MCF 10A (cell line): ENCODE data around the gene ALDH1L2. TPM values are rescaled to one million over a fixed set of nuclear protein-coding genes. Genes with fewer than 3 reads are reported as not detected.

Experiments used
- BruUV-seq: library from RNA; stranded (reverse); fragments of 400-500 nt; replicated peaks from 2 replicates; lab custom pipeline; 2021; lab: Mats Ljungman, UMichigan
- CTCF ChIA-PET: fragments of 300-600 bp; sonication (Branson Sonifier 250); formaldehyde crosslinking; extraction: SDS; loops from one replicate; lab custom pipeline; 2021; ENCODE audit warnings: antibody characterized with exemption, inconsistent platforms; lab: Yijun Ruan, JAX
- POLR2A ChIA-PET: fragments of 300-600, 350-650 bp; sonication (Branson Sonifier 250); formaldehyde crosslinking; extraction: SDS; loops from one replicate; lab custom pipeline; 2020; ENCODE audit warnings: antibody characterized with exemption, inconsistent platforms; lab: Yijun Ruan, JAX
- DNase-seq: peaks from one replicate; pipeline ENCODE4 v3.0.0-alpha.2; 2018; ENCODE audit not compliant: unreplicated experiment
- H3K27ac Mint-ChIP-seq: one replicate; pipeline ENCODE4 v1.8.0; 2022; ENCODE audit warnings: mild to moderate bottlenecking, low read depth, mixed read lengths; ENCODE audit not compliant: unreplicated experiment
- H3K27me3 Mint-ChIP-seq: one replicate; pipeline ENCODE4 v1.8.0; 2022; ENCODE audit warnings: mixed read lengths; ENCODE audit not compliant: insufficient read depth, unreplicated experiment
- H3K36me3 Mint-ChIP-seq: one replicate; pipeline ENCODE4 v1.8.0; 2022; ENCODE audit warnings: mild to moderate bottlenecking, moderate library complexity, mixed read lengths; ENCODE audit not compliant: insufficient read depth, unreplicated experiment
- H3K4me1 Mint-ChIP-seq: one replicate; pipeline ENCODE4 v1.8.0; 2022; ENCODE audit warnings: mixed read lengths; ENCODE audit not compliant: insufficient read depth, unreplicated experiment
- H3K4me3 Mint-ChIP-seq: one replicate; pipeline ENCODE4 v1.8.0; 2022; ENCODE audit warnings: mild to moderate bottlenecking, moderate library complexity, mixed read lengths; ENCODE audit not compliant: unreplicated experiment
- H3K9me3 Mint-ChIP-seq: one replicate; pipeline ENCODE4 v1.8.0; 2022; ENCODE audit warnings: mixed read lengths; ENCODE audit not compliant: unreplicated experiment
- CTCF ChIP-seq: fragments of 200-600 bp; IDR thresholded peaks from one replicate; pipeline ENCODE4 v1.8.0; 2022; ENCODE audit warnings: antibody characterized with exemption, mild to moderate bottlenecking; ENCODE audit not compliant: unreplicated experiment
- intact Hi-C: fragments of 100-400 bp; cut with micrococcal nuclease; formaldehyde crosslinking; loops from 2 replicates; pipeline ENCODE4 v1.14.1; 2022
- total RNA-seq: library from RNA; stranded (reverse); gene quantifications from 2 replicates; pipeline ENCODE4 v1.2.3, GENCODE V29; 2022

The ALDH1L2 gene
- total RNA-seq, 1 experiment from 2014 or later = 165 TPM

GRCh38 chr12:104994336-104994735 is 89.9 kb downstream of the ALDH1L2 start:
- BruUV-seq = no TSS peak
- H3K27ac Mint-ChIP-seq = no peak overlapping the region
- ChIA-PET POLR2A (interaction anchor here (1.0 kb wide), 1 partner anchor 39 kb away, joined by 4 read pairs; no protein-coding TSS in a partner anchor), CTCF (no interaction called here)
- DNase-seq = no peak
- TF ChIP-seq CTCF = no peak
- H3K27me3 Mint-ChIP-seq = no peaks in the 10 kb centered on the region
- intact Hi-C loops = no loop called here
- peaks cover 27% of the 10 kb centered on the region for H3K4me1 Mint-ChIP-seq
- no peak overlapping the region for H3K4me3 Mint-ChIP-seq
- peaks cover 71% of the 10 kb centered on the region for H3K36me3 Mint-ChIP-seq
- no peaks in the 10 kb centered on the region for H3K9me3 Mint-ChIP-seq

DNA sequence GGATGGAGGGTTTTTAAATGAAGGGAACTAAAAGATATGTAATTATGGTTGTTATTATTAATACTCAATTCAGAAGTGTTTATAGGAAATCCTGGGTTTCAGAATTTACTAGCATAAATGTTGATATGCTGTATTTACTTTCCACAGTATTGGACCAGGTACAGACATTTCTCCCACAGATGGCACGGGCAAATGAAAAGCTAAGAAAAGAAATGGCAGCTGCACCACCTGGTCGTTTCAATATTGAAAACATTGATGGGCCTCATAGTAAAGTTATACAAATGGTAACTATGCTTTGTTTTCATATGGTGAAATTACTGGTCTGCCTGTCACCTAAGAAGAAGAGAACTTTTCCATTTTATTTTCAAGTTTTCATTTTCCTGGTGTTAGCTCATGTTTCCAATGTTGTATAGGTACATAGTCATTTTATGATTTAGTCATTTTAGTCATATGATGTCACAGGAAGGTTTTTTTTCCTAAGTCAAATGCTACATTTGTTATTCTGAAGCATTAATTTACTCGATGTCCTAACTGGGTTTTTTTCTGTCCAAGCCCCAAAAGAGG is 92.6 kb downstream of the ALDH1L2 start:
- no peak for TF ChIP-seq CTCF
- CTCF ChIA-PET = interaction anchor here (1.7 kb wide), 1 partner anchor 33 kb away, joined by 5 read pairs; the partner anchor contains the start of gene SLC41A2
- Mint-ChIP-seq H3K4me1 (peaks cover 24% of the 10 kb centered on the region), H3K36me3 (peaks cover 63% of the 10 kb centered on the region), H3K27me3 (no peaks in the 10 kb centered on the region), H3K4me3 (no peak overlapping the region), H3K27ac (no peak overlapping the region), H3K9me3 (no peaks in the 10 kb centered on the region)
- DNase-seq = no peak
- POLR2A ChIA-PET = interaction anchor here (0.6 kb wide), 1 partner anchor 285 kb away, joined by 3 read pairs; no protein-coding TSS in a partner anchor
- intact Hi-C loops = no loop called here
- no TSS peak for BruUV-seq

DNA sequence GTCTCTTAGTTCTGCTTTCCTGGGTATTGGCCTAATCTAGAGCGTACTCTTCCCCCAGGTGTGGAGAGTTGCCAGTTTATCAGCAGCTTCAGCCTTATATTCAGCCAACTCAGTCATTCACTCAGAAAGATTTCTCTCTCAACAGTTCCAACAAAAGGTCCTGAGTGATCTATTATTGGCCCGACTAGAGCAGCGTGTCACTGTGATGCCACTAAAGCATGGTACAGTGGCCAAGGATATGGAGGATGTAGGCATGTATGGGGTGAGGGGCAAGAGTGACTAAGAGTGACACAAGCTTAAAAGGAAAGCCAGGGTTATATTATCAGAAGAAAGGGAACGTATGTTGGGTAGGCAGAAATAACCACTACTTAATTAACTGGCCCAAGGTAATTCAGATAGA is 93.3 kb downstream of the ALDH1L2 start:
- Mint-ChIP-seq H3K27ac (no peak overlapping the region), H3K4me3 (no peak overlapping the region), H3K4me1 (peaks cover 24% of the 10 kb centered on the region), H3K27me3 (no peaks in the 10 kb centered on the region), H3K9me3 (no peaks in the 10 kb centered on the region), H3K36me3 (peaks cover 56% of the 10 kb centered on the region)
- DNase-seq = no peak
- TF ChIP-seq CTCF = no peak
- ChIA-PET CTCF (interaction anchor here (0.8 kb wide), 2 partner anchors 13 to 32 kb away, joined by 3 read pairs; no protein-coding TSS in a partner anchor), POLR2A (no interaction called here)
- no TSS peak for BruUV-seq
- intact Hi-C loops = no loop called here

- Mint-ChIP-seq H3K4me3 (peak within 1 kb of the TSS; percentile 84), H3K4me1 (peaks cover 30% of the 10 kb centered on the region), H3K27ac (peak within 1 kb of the TSS; percentile 43), H3K27me3 (no peaks in the 10 kb centered on the region), H3K36me3 (peaks cover 14% of the 10 kb centered on the region), H3K9me3 (no peaks in the 10 kb centered on the region)
- BruUV-seq = no TSS peak
- intact Hi-C loops = no loop called here
- DNase-seq = peak; percentile 91
- CTCF ChIA-PET = interaction anchor here (0.6 to 1.7 kb wide), 4 partner anchors 27 to 605 kb away, joined by 3 to 6 read pairs (median 4); no protein-coding TSS in a partner anchor
- POLR2A ChIA-PET = interaction anchor here (0.9 to 2.5 kb wide), 8 partner anchors 10 to 700 kb away, joined by 3 to 20 read pairs (median 4); partner anchors contain the start of gene SLC41A2
- no peak for TF ChIP-seq CTCF
These were observed 98.0 kb downstream of the ALDH1L2 start, which contains the start of gene NOPCHAP1 for GRCh38 chr12:104986022-104986941. Gene NOPCHAP1 (plus strand): TSS chr12:104986316. CDS start chr12:104986353, 37 bp downstream.
